ENCODE data around the gene PDK2.

The PDK2 gene

GRCh38 chr17:50155115-50155819 lies 60.1 kb downstream of the PDK2 start (continued):
- TF ChIP-seq CSRNP3 (CRISPR knock-in tag; IDR thresholded peaks at IDR 0.05) (no peak), BACH2 (CRISPR knock-in tag; IDR thresholded peaks at IDR 0.05; ENCODE audit: borderline replicate concordance) (no peak)

- ATAC-seq, result no peak
- TF ChIP-seq POU6F1 (CRISPR knock-in tag; IDR thresholded peaks at IDR 0.05; ENCODE audit: borderline replicate concordance, low read depth) (no peak), TOX (CRISPR knock-in tag; IDR thresholded peaks at IDR 0.05; ENCODE audit: borderline replicate concordance) (no peak), PPARA (CRISPR knock-in tag; IDR thresholded peaks at IDR 0.05; ENCODE audit: borderline replicate concordance) (no peak), OSR1 (CRISPR knock-in tag; IDR thresholded peaks at IDR 0.05) (no peak), RARB (CRISPR knock-in tag; IDR thresholded peaks at IDR 0.05) (no peak), GLIS3 (CRISPR knock-in tag; IDR thresholded peaks at IDR 0.05) (no peak), TCF4 (CRISPR knock-in tag; IDR thresholded peaks at IDR 0.05; ENCODE audit: borderline replicate concordance) (no peak), CSDC2 (CRISPR knock-in tag; IDR thresholded peaks at IDR 0.05) (no peak), PATZ1 (CRISPR knock-in tag; IDR thresholded peaks at IDR 0.05; ENCODE audit: borderline replicate concordance) (no peak), BACH2 (CRISPR knock-in tag; IDR thresholded peaks at IDR 0.05; ENCODE audit: borderline replicate concordance) (no peak), ZNF565 (CRISPR knock-in tag; conservative IDR thresholded peaks at IDR 0.05; ENCODE audit: low read depth) (no peak), ZNF70 (CRISPR knock-in tag; IDR thresholded peaks at IDR 0.05) (no peak), SNAI2 (CRISPR knock-in tag; IDR thresholded peaks at IDR 0.05) (no peak), CSRNP3 (CRISPR knock-in tag; IDR thresholded peaks at IDR 0.05) (no peak), ZFP3 (CRISPR knock-in tag; IDR thresholded peaks at IDR 0.05) (no peak), ESRRG (CRISPR knock-in tag; IDR thresholded peaks at IDR 0.05) (no peak), ZFP30 (CRISPR knock-in tag; IDR thresholded peaks at IDR 0.05) (no peak), TSHZ2 (CRISPR knock-in tag; IDR thresholded peaks at IDR 0.05) (no peak), ZC3H10 (CRISPR knock-in tag; IDR thresholded peaks at IDR 0.05) (no peak), ARNTL (CRISPR knock-in tag; IDR thresholded peaks at IDR 0.05; ENCODE audit: borderline replicate concordance, low read depth) (no peak)
Measured at GRCh38 chr17:50157891-50158290, 62.7 kb downstream of the PDK2 start.

Data from SK-N-SH treated with all-trans-retinoic acid at 6 μM for 48 hours (cell line).